Endodermal cell (in vitro differentiated cells): ENCODE results near the gene KRTAP2-1. TPM values are rescaled to one million over a fixed set of nuclear protein-coding genes. Genes with fewer than 3 reads are reported as not detected.
A peak's percentile ranks its signal among the peaks of the same experiment; 100 is the strongest.
"Not testable (repeated sequence)": the region's sequence is repeated elsewhere in the genome, so short reads cannot be mapped to it uniquely, and the experiment has no call there.

Experiments
- DNase-seq: peaks from one replicate; pipeline ENCODE4 v3.0.0-alpha.2; 2017
- H3K27ac ChIP-seq: 2 replicates; pipeline ENCODE4 v1.5.1; 2013; ENCODE audit warnings: mild to moderate bottlenecking, low read depth, low read length, moderate library complexity
- H3K27me3 ChIP-seq: 2 replicates; pipeline ENCODE4 v1.6.1; 2013; ENCODE audit warnings: mild to moderate bottlenecking, low read length, moderate library complexity; ENCODE audit not compliant: insufficient read depth, control insufficient read depth, poor library complexity, severe bottlenecking
- H3K36me3 ChIP-seq: 2 replicates; pipeline ENCODE4 v1.7.0; 2013; ENCODE audit warnings: mild to moderate bottlenecking, low read length, moderate library complexity; ENCODE audit not compliant: control insufficient read depth, insufficient read depth
- H3K4me1 ChIP-seq: one replicate; pipeline ENCODE4 v1.7.0; 2013; ENCODE audit warnings: low read length; ENCODE audit not compliant: control insufficient read depth, insufficient read depth
- H3K4me3 ChIP-seq: 2 replicates; pipeline ENCODE4 v1.5.1; 2013; ENCODE audit warnings: mild to moderate bottlenecking, low read length, moderate library complexity
- H3K9ac ChIP-seq: 2 replicates; pipeline ENCODE4 v1.6.1; 2013; ENCODE audit warnings: mild to moderate bottlenecking, low read length, moderate library complexity; ENCODE audit not compliant: poor library complexity, severe bottlenecking; ENCODE audit errors: extremely low read depth
- H3K9me3 ChIP-seq: 2 replicates; pipeline ENCODE4 v1.6.1; 2013; ENCODE audit warnings: mild to moderate bottlenecking, low read length, moderate library complexity; ENCODE audit not compliant: control insufficient read depth
- H3K27ac Mint-ChIP-seq: 2 replicates; pipeline ENCODE4 v1.8.0; 2020; ENCODE audit warnings: mixed read lengths
- H3K27me3 Mint-ChIP-seq: 2 replicates; pipeline ENCODE4 v1.8.0; 2021; ENCODE audit warnings: mild to moderate bottlenecking, mixed read lengths; ENCODE audit not compliant: insufficient read depth
- H3K36me3 Mint-ChIP-seq: 2 replicates; pipeline ENCODE4 v1.8.0; 2020; ENCODE audit warnings: low read depth, mixed read lengths
- H3K4me1 Mint-ChIP-seq: 2 replicates; pipeline ENCODE4 v1.8.0; 2020; ENCODE audit warnings: mixed read lengths
- H3K4me3 Mint-ChIP-seq: 2 replicates; pipeline ENCODE4 v1.8.0; 2020; ENCODE audit warnings: mild to moderate bottlenecking, moderate library complexity, mixed read lengths
- H3K9me3 Mint-ChIP-seq: 2 replicates; pipeline ENCODE4 v1.8.0; 2020; ENCODE audit warnings: mild to moderate bottlenecking, mixed read lengths
- CTCF ChIP-seq: fragments of 200-600 bp; sonication (generic); conservative IDR thresholded peaks from 2 replicates; pipeline ENCODE4 v1.5.0; 2021; ENCODE audit warnings: antibody characterized with exemption, mild to moderate bottlenecking
- WGBS, 2 experiments: methylation state at CpG; one replicate each; pipeline versions ENCODE4 v1.1.5 to v1.1.7; 2013; ENCODE audit warnings: missing lambda C conversion rate in 2 of 2, mixed read lengths in 1 of 2; ENCODE audit not compliant: insufficient coverage in 1 of 2, insufficient read length in 1 of 2; 5-methylcytosine and 5-hydroxymethylcytosine counted together
- total RNA-seq, 2 donors: library from RNA; stranded (reverse); fragmentation: NEBNext Ultra II Directional in 1 of 2; extraction: Animal tissue kit (Norgen Biotek cat#: 25700) in 1 of 2; gene quantifications; 2 replicates in 1 of 2; 3 replicates in 1 of 2; pipeline ENCODE4 v1.2.1, GENCODE V29; 2021

The KRTAP2-1 gene
- total RNA-seq, 2 donors from 2014 or later: not detected

- H3K27ac Mint-ChIP-seq: no peak overlapping the region
- H3K27me3 Mint-ChIP-seq: no peaks in the 10 kb centered on the region
- H3K4me1 Mint-ChIP-seq: peaks cover 3% of the 10 kb centered on the region
- Histone ChIP-seq H3K27me3 (no peaks in the 10 kb centered on the region), H3K27ac (no peak overlapping the region), H3K36me3 (no peaks in the 10 kb centered on the region), H3K4me1 (no peaks in the 10 kb centered on the region), H3K9ac (no peak overlapping the region), H3K4me3 (no peak overlapping the region), H3K9me3 (no peaks in the 10 kb centered on the region)
- no peak for TF ChIP-seq CTCF
- no peaks in the 10 kb centered on the region for H3K36me3 Mint-ChIP-seq
- H3K4me3 Mint-ChIP-seq: no peak overlapping the region
- WGBS, 2 experiments: 96% methylated on average over 4 of the region's 4 CpGs; no CpG with 5 or more reads in 1 of the 2 experiments
- H3K9me3 Mint-ChIP-seq: no peaks in the 10 kb centered on the region
- DNase-seq: no peak
These were observed 16.3 kb upstream of the KRTAP2-1 start for GRCh38 chr17:41063449-41063848.

GRCh38 chr17:41061964-41062363 lies 14.8 kb upstream of the KRTAP2-1 start:
- no peaks in the 10 kb centered on the region for H3K4me1 ChIP-seq
- H3K9ac ChIP-seq: no peak overlapping the region
- no peaks in the 10 kb centered on the region for H3K27me3 Mint-ChIP-seq
- TF ChIP-seq CTCF: no peak
- WGBS, 2 experiments: 90 to 97% methylated on average over 1 of the region's 1 CpG
- H3K9me3 ChIP-seq: peaks cover 7% of the 10 kb centered on the region
- no peaks in the 10 kb centered on the region for H3K36me3 Mint-ChIP-seq
- no peak overlapping the region for H3K4me3 ChIP-seq
- no peak overlapping the region for H3K4me3 Mint-ChIP-seq
- no peak overlapping the region for H3K27ac Mint-ChIP-seq
- DNase-seq: no peak
- H3K9me3 Mint-ChIP-seq: peaks cover 7% of the 10 kb centered on the region
- H3K27me3 ChIP-seq: no peaks in the 10 kb centered on the region
- H3K36me3 ChIP-seq: no peaks in the 10 kb centered on the region
- peaks cover 3% of the 10 kb centered on the region for H3K4me1 Mint-ChIP-seq
- no peak overlapping the region for H3K27ac ChIP-seq

GRCh38 chr17:41060052-41060604 lies 13.0 kb upstream of the KRTAP2-1 start, which contains the start of gene KRTAP2-3:
Gene KRTAP2-3 (minus strand): TSS chr17:41060114. CDS start chr17:41060050, 64 bp downstream.
- Histone ChIP-seq H3K27ac (no peak within 1 kb of the TSS), H3K4me3 (no peak within 1 kb of the TSS), H3K4me1 (no peaks in the 10 kb centered on the region), H3K27me3 (no peaks in the 10 kb centered on the region), H3K9me3 (peaks cover 7% of the 10 kb centered on the region), H3K36me3 (no peaks in the 10 kb centered on the region), H3K9ac (no peak within 1 kb of the TSS)
- Mint-ChIP-seq H3K27ac (no peak within 1 kb of the TSS), H3K36me3 (no peaks in the 10 kb centered on the region), H3K27me3 (no peaks in the 10 kb centered on the region), H3K4me3 (no peak within 1 kb of the TSS), H3K9me3 (peaks cover 7% of the 10 kb centered on the region), H3K4me1 (peaks cover 3% of the 10 kb centered on the region)
- no peak for DNase-seq
- 92% methylated on average over 3 to 6 of the region's 6 CpGs for WGBS, 2 experiments
- no peak for TF ChIP-seq CTCF

- whole genome bisulfite sequencing, 2 experiments: 74 to 83% methylated on average over 3 to 9 of the region's 31 CpGs
- not testable (repeated sequence) for H3K9me3 ChIP-seq
These were observed 12.3 kb upstream of the KRTAP2-1 start for GRCh38 chr17:41059276-41060051.

More at GRCh38 chr17:41059276-41060051, 12.3 kb upstream of the KRTAP2-1 start:
- not testable (repeated sequence) for H3K9ac ChIP-seq, H3K36me3 ChIP-seq, H3K36me3 Mint-ChIP-seq, H3K27ac Mint-ChIP-seq, H3K4me3 Mint-ChIP-seq, H3K4me3 ChIP-seq, H3K9me3 Mint-ChIP-seq, H3K27me3 Mint-ChIP-seq, H3K27ac ChIP-seq, H3K27me3 ChIP-seq, H3K4me1 Mint-ChIP-seq, H3K4me1 ChIP-seq
- DNase-seq: peak; percentile 62
